Thyroid gland (tissue), 4 donors: Measurements from ENCODE around the gene PRAMEF13.
"Not testable (repeated sequence)": the region's sequence is repeated elsewhere in the genome, so short reads cannot be mapped to it uniquely, and the experiment has no call there.

Source experiments
- CTCF ChIP-seq, 6 experiments: fragments of 200-600 bp in 3 of 6; fragments of 450-650 bp in 3 of 6; sonication (generic) in 3 of 6; IDR thresholded peaks; one replicate each; pipeline ENCODE4 v1.5.1; 2016 to 2019; ENCODE audit warnings: antibody characterized with exemption in 6 of 6, mild to moderate bottlenecking in 2 of 6, inconsistent platforms in 1 of 6, moderate library complexity in 1 of 6
- POLR2A ChIP-seq, 2 donors: fragments of 450-650 bp; IDR thresholded peaks; one replicate each; pipeline ENCODE4 v1.6.1; 2017; ENCODE audit warnings: antibody characterized with exemption in 2 of 2, mild to moderate bottlenecking in 2 of 2, moderate library complexity in 1 of 2

- TF ChIP-seq CTCF, POLR2A (IDR thresholded peaks at IDR 0.05): not testable (repeated sequence)
These were observed at the start of gene PRAMEF13 for GRCh38 chr1:13201309-13201708.
